MM.1S (cell line): ENCODE measurements around the gene SLC46A2.

ENCODE experiments used
- DNase-seq: peaks from one replicate; pipeline ENCODE4 v3.0.0-alpha.2; 2015
- H2AFZ ChIP-seq: fragments of 300-600 bp; sonication (generic); 2 replicates; pipeline ENCODE4 v1.6.0; 2016; ENCODE audit warnings: antibody characterized with exemption, low read length
- H3F3A ChIP-seq: fragments of 300-600 bp; sonication (generic); 2 replicates; pipeline ENCODE4 v1.6.1; 2016; ENCODE audit warnings: mild to moderate bottlenecking, antibody characterized with exemption, low read length, moderate library complexity, mixed read lengths; ENCODE audit not compliant: insufficient read depth
- H3K27ac ChIP-seq: fragments of 300-600 bp; sonication (generic); 2 replicates; pipeline ENCODE4 v1.5.1; 2016; ENCODE audit warnings: mild to moderate bottlenecking, low read length
- H3K27me3 ChIP-seq: fragments of 300-600 bp; sonication (generic); replicated peaks from 2 replicates; pipeline ENCODE4 v1.6.0; 2016; ENCODE audit warnings: low read length; ENCODE audit not compliant: insufficient read depth
- H3K36me3 ChIP-seq: fragments of 300-600 bp; sonication (generic); replicated peaks from 2 replicates; pipeline ENCODE4 v1.6.1; 2016; ENCODE audit warnings: mild to moderate bottlenecking, low read length, mixed read lengths; ENCODE audit not compliant: insufficient read depth
- H3K4me1 ChIP-seq: fragments of 300-600 bp; sonication (generic); 2 replicates; pipeline ENCODE4 v1.6.1; 2016; ENCODE audit warnings: low read length, mixed read lengths
- H3K4me2 ChIP-seq: fragments of 300-600 bp; sonication (generic); 2 replicates; pipeline ENCODE4 v1.6.0; 2016; ENCODE audit warnings: low read depth, low read length
- H3K4me3 ChIP-seq: fragments of 300-600 bp; sonication (generic); 2 replicates; pipeline ENCODE4 v1.5.1; 2016; ENCODE audit warnings: low read length, mixed read lengths
- H3K79me2 ChIP-seq: fragments of 300-600 bp; sonication (generic); 2 replicates; pipeline ENCODE4 v1.6.1; 2016; ENCODE audit warnings: mixed run types, low read length, mixed read lengths
- H3K9ac ChIP-seq: fragments of 300-600 bp; sonication (generic); 2 replicates; pipeline ENCODE4 v1.6.1; 2016; ENCODE audit warnings: low read length, mixed read lengths
- H3K9me2 ChIP-seq: fragments of 300-600 bp; sonication (generic); replicated peaks from 2 replicates; pipeline ENCODE4 v1.6.1; 2016; ENCODE audit warnings: mild to moderate bottlenecking, low read length, mixed read lengths; ENCODE audit not compliant: insufficient read depth
- H3K9me3 ChIP-seq: fragments of 300-600 bp; sonication (generic); replicated peaks from 2 replicates; pipeline ENCODE4 v1.6.1; 2016; ENCODE audit warnings: mild to moderate bottlenecking, low read length, mixed read lengths; ENCODE audit not compliant: insufficient read depth
- H4K20me1 ChIP-seq: fragments of 300-600 bp; sonication (generic); 2 replicates; pipeline ENCODE4 v1.6.1; 2016; ENCODE audit warnings: mild to moderate bottlenecking, low read length, moderate library complexity, mixed read lengths; ENCODE audit not compliant: insufficient read depth
- CTCF ChIP-seq: fragments of 300-600 bp; sonication (generic); IDR thresholded peaks from 2 replicates; pipeline ENCODE4 v1.5.1; 2016; ENCODE audit warnings: antibody characterized with exemption, low read length, mixed read lengths
- EZH2 ChIP-seq: fragments of 300-600 bp; sonication (generic); optimal IDR thresholded peaks from 2 replicates; pipeline ENCODE3; 2017; ENCODE audit warnings: low read depth, mild to moderate bottlenecking, antibody characterized with exemption, low read length, mixed read lengths
- EZH2phosphoT487 ChIP-seq: fragments of 300-600 bp; sonication (generic); IDR thresholded peaks from 2 replicates; pipeline ENCODE4 v1.6.1; 2018; ENCODE audit warnings: antibody characterized with exemption, low read length

SLC46A2 gene

GRCh38 chr9:112852741-112853504, 37.8 kb downstream of the SLC46A2 start:
- Histone ChIP-seq H3K4me3 (no peak overlapping the region), H2AFZ (no peak overlapping the region), H3K4me1 (no peaks in the 10 kb centered on the region), H3F3A (no peaks in the 10 kb centered on the region), H4K20me1 (no peaks in the 10 kb centered on the region), H3K9me3 (no peaks in the 10 kb centered on the region), H3K9me2 (no peaks in the 10 kb centered on the region), H3K36me3 (no peaks in the 10 kb centered on the region), H3K9ac (no peak overlapping the region), H3K27me3 (no peaks in the 10 kb centered on the region), H3K27ac (no peak overlapping the region), H3K79me2 (no peaks in the 10 kb centered on the region), H3K4me2 (no peak overlapping the region)
- no peak for DNase-seq
- TF ChIP-seq EZH2phosphoT487 (no peak), CTCF (no peak), EZH2 (no peak)

GRCh38 chr9:112850840-112851239, 39.8 kb downstream of the SLC46A2 start:
- H3K27ac ChIP-seq = no peak overlapping the region
- TF ChIP-seq EZH2phosphoT487 (no peak), EZH2 (no peak), CTCF (no peak)
- H3K79me2 ChIP-seq = no peaks in the 10 kb centered on the region
- H3K4me2 ChIP-seq = no peak overlapping the region
- no peaks in the 10 kb centered on the region for H3K9me2 ChIP-seq
- H3F3A ChIP-seq = no peaks in the 10 kb centered on the region
- no peak overlapping the region for H3K4me3 ChIP-seq
- DNase-seq = no peak
- no peaks in the 10 kb centered on the region for H3K9me3 ChIP-seq
- H3K9ac ChIP-seq = no peak overlapping the region
- no peaks in the 10 kb centered on the region for H4K20me1 ChIP-seq
- H3K27me3 ChIP-seq = no peaks in the 10 kb centered on the region
- no peaks in the 10 kb centered on the region for H3K4me1 ChIP-seq
- no peaks in the 10 kb centered on the region for H3K36me3 ChIP-seq
- H2AFZ ChIP-seq = no peak overlapping the region

GRCh38 chr9:112849363-112849922, 41.2 kb downstream of the SLC46A2 start:
- Histone ChIP-seq H4K20me1 (no peaks in the 10 kb centered on the region), H3K4me1 (no peaks in the 10 kb centered on the region), H3K4me2 (no peak overlapping the region), H2AFZ (no peak overlapping the region), H3K4me3 (no peak overlapping the region), H3K27me3 (no peaks in the 10 kb centered on the region), H3K36me3 (no peaks in the 10 kb centered on the region), H3K9me3 (no peaks in the 10 kb centered on the region), H3K9me2 (no peaks in the 10 kb centered on the region), H3K9ac (no peak overlapping the region), H3K27ac (no peak overlapping the region), H3F3A (no peaks in the 10 kb centered on the region), H3K79me2 (no peaks in the 10 kb centered on the region)
- TF ChIP-seq EZH2phosphoT487 = no peak
- TF ChIP-seq EZH2 = no peak
- TF ChIP-seq CTCF = no peak
- no peak for DNase-seq
